Stomach (tissue), 4 donors: ENCODE measurements around the gene SLC25A26.

ENCODE experiments used
- EP300 ChIP-seq: sonication (generic); formaldehyde crosslinking; IDR thresholded peaks from one replicate; pipeline ENCODE4 v1.6.1; 2017; ENCODE audit warnings: antibody characterized with exemption
- TF ChIP-seq, protein P1 (sequence below), 7 experiments: fragments of 450-650 bp in 4 of 7; fragments of 200-600 bp in 3 of 7; sonication (generic) in 3 of 7; IDR thresholded peaks; one replicate each; pipeline ENCODE4 v1.5.1; 2016 to 2019; ENCODE audit warnings: antibody characterized with exemption in 7 of 7, control low read depth in 2 of 7, mild to moderate bottlenecking in 1 of 7

DNA sequence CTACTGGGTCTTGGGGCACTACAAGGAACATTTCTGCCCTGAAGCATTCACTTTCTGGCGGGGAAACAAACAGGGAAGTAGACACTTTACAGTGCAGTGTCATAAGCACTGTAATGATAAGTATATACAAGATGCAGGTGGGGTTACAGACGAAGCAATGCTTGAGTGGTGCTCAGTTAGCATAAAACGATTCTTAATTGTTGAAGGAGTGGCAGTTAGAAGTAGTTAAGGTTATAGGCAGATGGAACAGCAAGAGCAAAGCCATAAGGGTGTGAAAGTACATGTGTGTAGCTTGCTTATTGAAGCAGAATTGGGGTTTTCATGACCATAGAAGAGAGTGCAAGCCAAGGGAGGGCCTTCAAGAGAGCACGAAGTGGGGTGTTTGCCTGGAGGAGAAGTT is 46.2 kb downstream of the SLC25A26 start:
- TF ChIP-seq, protein P1, sequence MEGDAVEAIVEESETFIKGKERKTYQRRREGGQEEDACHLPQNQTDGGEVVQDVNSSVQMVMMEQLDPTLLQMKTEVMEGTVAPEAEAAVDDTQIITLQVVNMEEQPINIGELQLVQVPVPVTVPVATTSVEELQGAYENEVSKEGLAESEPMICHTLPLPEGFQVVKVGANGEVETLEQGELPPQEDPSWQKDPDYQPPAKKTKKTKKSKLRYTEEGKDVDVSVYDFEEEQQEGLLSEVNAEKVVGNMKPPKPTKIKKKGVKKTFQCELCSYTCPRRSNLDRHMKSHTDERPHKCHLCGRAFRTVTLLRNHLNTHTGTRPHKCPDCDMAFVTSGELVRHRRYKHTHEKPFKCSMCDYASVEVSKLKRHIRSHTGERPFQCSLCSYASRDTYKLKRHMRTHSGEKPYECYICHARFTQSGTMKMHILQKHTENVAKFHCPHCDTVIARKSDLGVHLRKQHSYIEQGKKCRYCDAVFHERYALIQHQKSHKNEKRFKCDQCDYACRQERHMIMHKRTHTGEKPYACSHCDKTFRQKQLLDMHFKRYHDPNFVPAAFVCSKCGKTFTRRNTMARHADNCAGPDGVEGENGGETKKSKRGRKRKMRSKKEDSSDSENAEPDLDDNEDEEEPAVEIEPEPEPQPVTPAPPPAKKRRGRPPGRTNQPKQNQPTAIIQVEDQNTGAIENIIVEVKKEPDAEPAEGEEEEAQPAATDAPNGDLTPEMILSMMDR (IDR thresholded peaks at IDR 0.05), result no peak
- TF ChIP-seq EP300, result no peak
